Measurements from ENCODE around the gene IL4I1.

IL4I1 gene

DNA sequence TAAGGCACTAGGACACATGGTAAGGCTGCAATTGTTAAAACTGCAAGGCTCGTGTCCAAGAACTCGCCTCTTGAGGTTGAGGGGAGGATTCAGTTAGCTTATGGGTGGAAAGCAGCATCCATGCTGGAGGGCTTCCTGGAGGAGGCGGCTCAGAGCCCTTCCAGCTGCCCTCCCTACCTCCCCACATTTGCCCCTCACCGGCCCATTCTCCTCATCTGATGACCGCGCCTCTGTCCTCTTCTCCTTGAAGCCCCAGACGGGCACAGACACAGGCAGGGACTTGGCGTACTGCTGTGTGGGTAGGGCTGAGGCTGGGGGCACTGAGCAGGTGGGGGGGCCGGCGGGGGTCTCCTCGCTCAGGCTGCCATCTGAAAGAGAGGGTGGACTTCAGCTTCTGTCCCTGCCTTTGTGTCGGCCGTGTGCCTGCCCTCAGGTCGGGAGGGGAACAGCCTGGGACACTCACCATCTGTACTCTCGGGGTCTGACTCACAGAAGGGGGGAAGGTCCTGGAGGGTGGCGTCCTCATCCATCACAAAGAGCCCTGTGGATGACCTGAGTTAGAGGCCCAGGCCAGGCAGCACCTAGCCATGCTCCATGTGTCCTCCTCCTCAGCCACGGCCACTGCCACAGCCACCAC lies 25.2 kb downstream of the IL4I1 start:
- no peak overlapping the region for H3K4me3 ChIP-seq (ENCODE audit: insufficient read depth, low read depth, low read length)
- H3K36me3 ChIP-seq (ENCODE audit: control insufficient read depth, insufficient read depth, low read length): no peaks in the 10 kb centered on the region
- no peak overlapping the region for H3K27ac ChIP-seq (ENCODE audit: insufficient read depth, low read depth, low read length, poor library complexity, severe bottlenecking)
- H3K4me1 ChIP-seq (ENCODE audit: control insufficient read depth, insufficient read depth, low read length): peaks cover 6% of the 10 kb centered on the region
- 92 to 93% methylated on average over 17 of the region's 17 CpGs for WGBS, 2 experiments
- H3K9me3 ChIP-seq (ENCODE audit: control insufficient read depth, low read length): no peaks in the 10 kb centered on the region
- no peaks in the 10 kb centered on the region for H3K27me3 ChIP-seq (ENCODE audit: control insufficient read depth, insufficient read depth, low read length, poor library complexity, severe bottlenecking)

DNA sequence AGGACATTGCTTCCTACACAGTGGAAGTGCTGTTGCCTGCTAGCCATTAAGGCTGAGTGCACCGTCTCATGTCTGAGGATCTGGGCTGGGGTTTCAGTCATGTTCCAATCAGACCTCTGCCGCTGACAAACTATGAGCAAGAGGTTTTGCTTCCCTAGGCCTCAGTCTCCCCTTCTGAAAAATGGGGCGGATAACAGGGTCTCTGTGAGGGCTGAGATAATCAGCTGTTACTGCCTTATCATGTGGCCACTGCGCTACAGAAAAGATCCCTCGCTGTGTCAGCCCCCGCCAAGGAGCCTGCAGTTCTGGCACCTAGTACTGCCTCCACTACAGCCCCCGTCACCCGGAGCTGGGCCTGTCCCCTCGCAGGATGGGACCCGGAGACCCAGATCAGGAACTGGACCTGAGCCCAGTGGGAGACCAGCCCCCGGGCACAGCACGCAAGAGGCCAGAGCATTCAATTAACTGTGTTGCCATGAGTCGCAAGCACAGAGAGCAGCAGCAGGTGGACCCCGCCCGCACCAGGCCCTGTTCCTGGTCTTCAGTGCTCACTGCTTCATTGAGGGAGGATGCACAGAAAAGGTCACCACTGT lies 26.3 kb downstream of the IL4I1 start:
- Histone ChIP-seq H3K27ac (ENCODE audit: insufficient read depth, low read depth, low read length, poor library complexity, severe bottlenecking) (peak overlapping the region; percentile 82), H3K4me1 (ENCODE audit: control insufficient read depth, insufficient read depth, low read length) (peaks cover 10% of the 10 kb centered on the region), H3K4me3 (ENCODE audit: insufficient read depth, low read depth, low read length) (peak overlapping the region; percentile 53), H3K27me3 (ENCODE audit: control insufficient read depth, insufficient read depth, low read length, poor library complexity, severe bottlenecking) (no peaks in the 10 kb centered on the region), H3K36me3 (ENCODE audit: control insufficient read depth, insufficient read depth, low read length) (no peaks in the 10 kb centered on the region), H3K9me3 (ENCODE audit: control insufficient read depth, low read length) (no peaks in the 10 kb centered on the region)
- WGBS, 2 experiments: 91 to 92% methylated on average over 15 of the region's 15 CpGs

DNA sequence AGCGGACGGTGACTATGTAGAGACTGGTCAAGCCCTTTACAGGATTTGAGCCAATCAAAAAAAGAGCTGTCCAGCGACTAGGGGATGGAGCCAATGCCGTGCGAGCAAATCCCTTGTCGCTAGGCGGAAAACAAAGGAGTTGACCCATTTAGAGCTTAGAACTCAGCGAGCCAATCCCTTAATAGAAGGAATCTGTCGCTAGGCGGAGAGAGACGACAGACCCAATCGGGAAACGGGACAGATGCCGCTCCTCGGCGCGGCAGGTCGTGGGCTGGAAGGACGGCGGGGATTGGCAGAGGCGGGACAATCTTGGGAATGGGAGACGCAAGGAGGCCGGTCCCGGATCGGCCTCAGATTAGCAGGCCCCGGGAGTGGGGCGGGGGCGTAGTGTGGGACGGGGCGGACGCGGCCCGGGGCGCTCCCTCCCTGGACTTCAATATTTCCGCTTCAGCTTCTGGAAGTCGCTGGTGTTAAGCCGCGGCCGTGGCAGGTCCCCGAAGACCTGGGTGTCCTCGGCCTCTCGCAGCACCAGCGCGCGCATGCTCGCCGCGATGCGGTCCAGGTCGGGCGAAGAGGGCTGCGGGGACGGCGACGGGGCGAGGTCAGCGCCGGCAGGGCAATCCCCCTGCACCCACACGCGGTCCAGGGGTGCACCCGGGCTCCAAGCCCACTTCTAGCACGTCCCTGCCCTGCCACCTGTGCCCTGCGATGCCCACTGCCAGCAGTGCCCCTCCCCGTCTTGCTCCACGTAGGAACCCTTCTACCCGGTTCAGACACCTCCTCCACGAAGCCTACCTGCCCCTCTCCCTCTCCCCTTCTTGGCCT lies 27.0 kb downstream of the IL4I1 start:
- WGBS, 2 experiments: 3% methylated on average over 67 of the region's 67 CpGs
- H3K4me1 ChIP-seq (ENCODE audit: control insufficient read depth, insufficient read depth, low read length): peaks cover 7% of the 10 kb centered on the region
- H3K36me3 ChIP-seq (ENCODE audit: control insufficient read depth, insufficient read depth, low read length): peaks cover 5% of the 10 kb centered on the region
- H3K9me3 ChIP-seq (ENCODE audit: control insufficient read depth, low read length): no peaks in the 10 kb centered on the region
- no peaks in the 10 kb centered on the region for H3K27me3 ChIP-seq (ENCODE audit: control insufficient read depth, insufficient read depth, low read length, poor library complexity, severe bottlenecking)
- H3K27ac ChIP-seq (ENCODE audit: insufficient read depth, low read depth, low read length, poor library complexity, severe bottlenecking): peak overlapping the region; percentile 82
- H3K4me3 ChIP-seq (ENCODE audit: insufficient read depth, low read depth, low read length): peak overlapping the region; percentile 53

- no peaks in the 10 kb centered on the region for H3K27me3 ChIP-seq (ENCODE audit: control insufficient read depth, insufficient read depth, low read length, poor library complexity, severe bottlenecking)
- peaks cover 11% of the 10 kb centered on the region for H3K36me3 ChIP-seq (ENCODE audit: control insufficient read depth, insufficient read depth, low read length)
- H3K9me3 ChIP-seq (ENCODE audit: control insufficient read depth, low read length): no peaks in the 10 kb centered on the region
- WGBS, 2 experiments: 7 to 10% methylated on average over 14 to 15 of the region's 15 CpGs
- peaks cover 7% of the 10 kb centered on the region for H3K4me1 ChIP-seq (ENCODE audit: control insufficient read depth, insufficient read depth, low read length)
- peak overlapping the region; percentile 52 for H3K27ac ChIP-seq (ENCODE audit: insufficient read depth, low read depth, low read length, poor library complexity, severe bottlenecking)
- H3K4me3 ChIP-seq (ENCODE audit: insufficient read depth, low read depth, low read length): peak overlapping the region; percentile 37
These were observed 27.6 kb downstream of the IL4I1 start for GRCh38 chr19:49869009-49869483.

DNA sequence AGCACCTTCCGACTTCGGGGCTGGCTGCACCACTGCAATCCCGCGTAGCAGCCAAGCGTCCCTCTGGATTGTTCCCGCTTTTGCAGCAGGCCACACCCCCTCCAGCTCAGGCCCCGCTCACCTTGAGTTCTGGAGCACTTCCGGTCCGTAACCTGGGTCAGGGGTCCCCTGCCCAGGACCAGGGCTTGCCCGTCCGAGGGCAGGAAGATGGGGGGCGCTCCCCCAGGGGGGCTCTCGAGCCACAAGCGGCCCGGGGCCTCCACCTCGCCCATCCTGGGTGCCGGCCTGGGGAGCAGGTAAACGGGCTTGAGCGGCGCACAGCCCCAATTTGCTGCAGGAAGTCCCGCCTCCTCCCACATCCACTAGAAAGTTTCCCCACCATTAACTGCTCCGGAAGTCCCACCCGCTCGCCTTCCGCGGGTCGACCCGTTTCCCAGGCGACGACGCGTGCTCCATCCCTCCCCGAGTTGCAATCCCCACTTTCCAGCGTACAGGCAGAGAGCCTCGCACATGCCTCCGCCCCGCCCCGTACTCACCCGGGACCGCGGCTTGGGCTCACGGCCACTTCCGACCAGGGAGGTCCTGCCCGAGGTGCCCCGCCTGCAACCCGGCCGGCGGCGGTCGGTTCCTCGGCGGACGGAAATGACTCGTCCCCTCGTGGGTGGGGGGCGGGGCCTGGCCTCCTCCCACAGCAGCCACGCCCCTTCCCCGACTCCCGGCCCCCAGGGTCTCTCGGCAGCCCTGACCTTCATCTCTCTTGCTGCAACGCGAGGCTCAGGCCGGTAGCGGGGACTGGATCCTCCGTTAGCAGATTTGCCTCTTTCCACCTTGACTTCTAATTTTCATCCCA lies 29.5 kb downstream of the IL4I1 start, which contains the start of gene PNKP:
TSS of gene PNKP (minus strand) at position 644 of the 850 bp plus-strand sequence. CDS start at position 272, 372 bp downstream.
- Histone ChIP-seq H3K4me3 (ENCODE audit: insufficient read depth, low read depth, low read length) (peak within 1 kb of the TSS; percentile 73), H3K36me3 (ENCODE audit: control insufficient read depth, insufficient read depth, low read length) (peaks cover 20% of the 10 kb centered on the region), H3K27me3 (ENCODE audit: control insufficient read depth, insufficient read depth, low read length, poor library complexity, severe bottlenecking) (no peaks in the 10 kb centered on the region), H3K9me3 (ENCODE audit: control insufficient read depth, low read length) (no peaks in the 10 kb centered on the region), H3K27ac (ENCODE audit: insufficient read depth, low read depth, low read length, poor library complexity, severe bottlenecking) (peak within 1 kb of the TSS; percentile 77), H3K4me1 (ENCODE audit: control insufficient read depth, insufficient read depth, low read length) (peaks cover 7% of the 10 kb centered on the region)
- WGBS, 2 experiments: 0% methylated on average over 65 of the region's 65 CpGs

- Histone ChIP-seq H3K36me3 (ENCODE audit: control insufficient read depth, insufficient read depth, low read length) (peaks cover 35% of the 10 kb centered on the region), H3K27me3 (ENCODE audit: control insufficient read depth, insufficient read depth, low read length, poor library complexity, severe bottlenecking) (no peaks in the 10 kb centered on the region), H3K9me3 (ENCODE audit: control insufficient read depth, low read length) (no peaks in the 10 kb centered on the region), H3K4me1 (ENCODE audit: control insufficient read depth, insufficient read depth, low read length) (peaks cover 7% of the 10 kb centered on the region), H3K27ac (ENCODE audit: insufficient read depth, low read depth, low read length, poor library complexity, severe bottlenecking) (no peak overlapping the region), H3K4me3 (ENCODE audit: insufficient read depth, low read depth, low read length) (peak overlapping the region; percentile 17)
- WGBS, 2 experiments: 94% methylated on average over 13 of the region's 13 CpGs
These were observed 31.8 kb downstream of the IL4I1 start for GRCh38 chr19:49864890-49865289.

- Histone ChIP-seq H3K36me3 (ENCODE audit: control insufficient read depth, insufficient read depth, low read length) (peaks cover 43% of the 10 kb centered on the region), H3K9me3 (ENCODE audit: control insufficient read depth, low read length) (no peaks in the 10 kb centered on the region), H3K4me1 (ENCODE audit: control insufficient read depth, insufficient read depth, low read length) (peaks cover 7% of the 10 kb centered on the region), H3K27ac (ENCODE audit: insufficient read depth, low read depth, low read length, poor library complexity, severe bottlenecking) (no peak overlapping the region), H3K4me3 (ENCODE audit: insufficient read depth, low read depth, low read length) (no peak overlapping the region), H3K27me3 (ENCODE audit: control insufficient read depth, insufficient read depth, low read length, poor library complexity, severe bottlenecking) (no peaks in the 10 kb centered on the region)
- 96% methylated on average over 17 of the region's 17 CpGs for WGBS, 2 experiments
These were observed 32.8 kb downstream of the IL4I1 start for GRCh38 chr19:49863935-49864320.

- H3K36me3 ChIP-seq (ENCODE audit: control insufficient read depth, insufficient read depth, low read length): peaks cover 47% of the 10 kb centered on the region
- H3K4me1 ChIP-seq (ENCODE audit: control insufficient read depth, insufficient read depth, low read length): peaks cover 7% of the 10 kb centered on the region
- H3K9me3 ChIP-seq (ENCODE audit: control insufficient read depth, low read length): no peaks in the 10 kb centered on the region
- WGBS, 2 experiments: 93 to 94% methylated on average over 24 of the region's 24 CpGs
- no peak overlapping the region for H3K4me3 ChIP-seq (ENCODE audit: insufficient read depth, low read depth, low read length)
- H3K27ac ChIP-seq (ENCODE audit: insufficient read depth, low read depth, low read length, poor library complexity, severe bottlenecking): no peak overlapping the region
- no peaks in the 10 kb centered on the region for H3K27me3 ChIP-seq (ENCODE audit: control insufficient read depth, insufficient read depth, low read length, poor library complexity, severe bottlenecking)
These were observed 33.3 kb downstream of the IL4I1 start for GRCh38 chr19:49863254-49863934.
